ENCODE measurements around the gene TPP2.

Gene TPP2

GRCh38 chr13:102586615-102587014 is 10.2 kb upstream of the TPP2 start:
- H3K79me2 ChIP-seq (ENCODE audit: control insufficient read depth, low read length): no peaks in the 10 kb centered on the region
- 0 out of 2 replicates have a peak, but pooled peaks cover 3% of the 10 kb centered on the region for H3F3A ChIP-seq (ENCODE audit: control insufficient read depth, insufficient read depth)
- H3K4me3 ChIP-seq (ENCODE audit: low read length): no peak overlapping the region
- peaks cover 7% of the 10 kb centered on the region; the same call in 1 of the 2 replicates for H4K20me1 ChIP-seq (ENCODE audit: control insufficient read depth, insufficient read depth, low read depth, low read length)
- no peak for TF ChIP-seq CTCF (IDR thresholded peaks at IDR 0.05; ENCODE audit: low read depth, low read length, poor library complexity, severe bottlenecking)
- TF ChIP-seq EZH2phosphoT487 (IDR thresholded peaks at IDR 0.05; ENCODE audit: borderline replicate concordance, low read length): no peak
- H3K9me3 ChIP-seq (ENCODE audit: control insufficient read depth, insufficient read depth, low read length): no peaks in the 10 kb centered on the region
- H3K9me2 ChIP-seq (replicated peaks; ENCODE audit: control insufficient read depth, low read length): no peaks in the 10 kb centered on the region
- peaks cover 30% of the 10 kb centered on the region for H3K27me3 ChIP-seq (ENCODE audit: control insufficient read depth, low read length)
- no peaks in the 10 kb centered on the region for H3K36me3 ChIP-seq (ENCODE audit: control insufficient read depth, low read length)
- H3K4me2 ChIP-seq (ENCODE audit: low read length): no peak overlapping the region
- peaks cover 14% of the 10 kb centered on the region for H3K4me1 ChIP-seq (ENCODE audit: control insufficient read depth, low read length)
- H3K27ac ChIP-seq (ENCODE audit: low read depth, low read length): no peak overlapping the region

GRCh38 chr13:102587916-102588315 is 8.9 kb upstream of the TPP2 start:
- peaks cover 22% of the 10 kb centered on the region for H3K27me3 ChIP-seq (ENCODE audit: control insufficient read depth, low read length)
- H3F3A ChIP-seq (ENCODE audit: control insufficient read depth, insufficient read depth): peaks cover 4% of the 10 kb centered on the region; the same call in 1 of the 2 replicates
- H3K4me2 ChIP-seq (ENCODE audit: low read length): no peak overlapping the region
- no peak overlapping the region for H3K4me3 ChIP-seq (ENCODE audit: low read length)
- H3K36me3 ChIP-seq (ENCODE audit: control insufficient read depth, low read length): no peaks in the 10 kb centered on the region
- H3K9me2 ChIP-seq (replicated peaks; ENCODE audit: control insufficient read depth, low read length): no peaks in the 10 kb centered on the region
- no peak overlapping the region for H3K27ac ChIP-seq (ENCODE audit: low read depth, low read length)
- peaks cover 7% of the 10 kb centered on the region; the same call in 1 of the 2 replicates for H4K20me1 ChIP-seq (ENCODE audit: control insufficient read depth, insufficient read depth, low read depth, low read length)
- no peaks in the 10 kb centered on the region for H3K79me2 ChIP-seq (ENCODE audit: control insufficient read depth, low read length)
- no peaks in the 10 kb centered on the region for H3K9me3 ChIP-seq (ENCODE audit: control insufficient read depth, insufficient read depth, low read length)
- TF ChIP-seq EZH2phosphoT487 (IDR thresholded peaks at IDR 0.05; ENCODE audit: borderline replicate concordance, low read length) (no peak), CTCF (IDR thresholded peaks at IDR 0.05; ENCODE audit: low read depth, low read length, poor library complexity, severe bottlenecking) (no peak)
- peaks cover 25% of the 10 kb centered on the region for H3K4me1 ChIP-seq (ENCODE audit: control insufficient read depth, low read length)

GRCh38 chr13:102589301-102589822 is 7.4 kb upstream of the TPP2 start:
- TF ChIP-seq CTCF (IDR thresholded peaks at IDR 0.05; ENCODE audit: low read depth, low read length, poor library complexity, severe bottlenecking) (no peak), EZH2phosphoT487 (IDR thresholded peaks at IDR 0.05; ENCODE audit: borderline replicate concordance, low read length) (no peak)

More at GRCh38 chr13:102589301-102589822, 7.4 kb upstream of the TPP2 start:
- no peaks in the 10 kb centered on the region for H3K9me2 ChIP-seq (replicated peaks; ENCODE audit: control insufficient read depth, low read length)
- H3K27me3 ChIP-seq (ENCODE audit: control insufficient read depth, low read length): peaks cover 7% of the 10 kb centered on the region
- peaks cover 9% of the 10 kb centered on the region for H3F3A ChIP-seq (ENCODE audit: control insufficient read depth, insufficient read depth)
- H3K79me2 ChIP-seq (ENCODE audit: control insufficient read depth, low read length): no peaks in the 10 kb centered on the region
- H3K27ac ChIP-seq (ENCODE audit: low read depth, low read length): no peak overlapping the region
- H3K4me2 ChIP-seq (ENCODE audit: low read length): no peak overlapping the region
- no peak overlapping the region for H3K4me3 ChIP-seq (ENCODE audit: low read length)
- no peaks in the 10 kb centered on the region for H3K9me3 ChIP-seq (ENCODE audit: control insufficient read depth, insufficient read depth, low read length)
- peaks cover 20% of the 10 kb centered on the region for H3K4me1 ChIP-seq (ENCODE audit: control insufficient read depth, low read length)
- no peaks in the 10 kb centered on the region for H3K36me3 ChIP-seq (ENCODE audit: control insufficient read depth, low read length)
- no peaks in the 10 kb centered on the region; the same call in 1 of the 2 replicates for H4K20me1 ChIP-seq (ENCODE audit: control insufficient read depth, insufficient read depth, low read depth, low read length)

Data from DOHH2 (cell line).